ENCODE data around the gene STBD1. TPM values are rescaled to one million over a fixed set of nuclear protein-coding genes. Genes with fewer than 3 reads are reported as not detected.

Gene STBD1
- total and polyA plus RNA-seq, 7 donors: 11.7 to 59.7 (median 44.9) TPM

DNA sequence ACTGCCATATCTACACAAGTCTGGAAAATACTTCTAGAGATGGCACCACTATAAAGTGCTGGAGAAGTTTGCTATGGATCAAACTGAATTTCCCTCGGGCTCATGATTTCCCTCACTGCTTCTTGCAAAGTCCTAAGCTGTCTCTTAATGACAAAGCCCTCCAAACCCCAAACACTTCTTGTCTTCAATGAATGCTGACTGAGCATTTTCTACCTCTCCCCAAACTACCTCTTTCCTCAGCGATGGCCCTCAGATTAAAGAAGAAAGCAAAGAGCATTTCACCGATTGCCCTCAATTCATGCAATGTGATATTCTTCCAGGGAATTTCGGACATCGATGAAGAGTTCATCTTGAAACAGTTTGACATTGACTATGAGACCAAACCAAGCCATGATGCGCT is 35.3 kb upstream of the STBD1 start:
- H3K9me3 ChIP-seq: no peaks in the 10 kb centered on the region
- 92 to 93% (median 93%) methylated on average over 6 of the region's 6 CpGs for WGBS, 3 donors
- H3K4me3 ChIP-seq: no peak overlapping the region
- peaks cover 0 to 12% of the 10 kb centered on the region in 2 donors for H3K36me3 ChIP-seq (ENCODE audit: insufficient read depth in 1 of 2, low read depth in 1 of 2)
- TF ChIP-seq, protein P1, sequence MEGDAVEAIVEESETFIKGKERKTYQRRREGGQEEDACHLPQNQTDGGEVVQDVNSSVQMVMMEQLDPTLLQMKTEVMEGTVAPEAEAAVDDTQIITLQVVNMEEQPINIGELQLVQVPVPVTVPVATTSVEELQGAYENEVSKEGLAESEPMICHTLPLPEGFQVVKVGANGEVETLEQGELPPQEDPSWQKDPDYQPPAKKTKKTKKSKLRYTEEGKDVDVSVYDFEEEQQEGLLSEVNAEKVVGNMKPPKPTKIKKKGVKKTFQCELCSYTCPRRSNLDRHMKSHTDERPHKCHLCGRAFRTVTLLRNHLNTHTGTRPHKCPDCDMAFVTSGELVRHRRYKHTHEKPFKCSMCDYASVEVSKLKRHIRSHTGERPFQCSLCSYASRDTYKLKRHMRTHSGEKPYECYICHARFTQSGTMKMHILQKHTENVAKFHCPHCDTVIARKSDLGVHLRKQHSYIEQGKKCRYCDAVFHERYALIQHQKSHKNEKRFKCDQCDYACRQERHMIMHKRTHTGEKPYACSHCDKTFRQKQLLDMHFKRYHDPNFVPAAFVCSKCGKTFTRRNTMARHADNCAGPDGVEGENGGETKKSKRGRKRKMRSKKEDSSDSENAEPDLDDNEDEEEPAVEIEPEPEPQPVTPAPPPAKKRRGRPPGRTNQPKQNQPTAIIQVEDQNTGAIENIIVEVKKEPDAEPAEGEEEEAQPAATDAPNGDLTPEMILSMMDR (IDR thresholded peaks at IDR 0.05): no peak
- H3K27ac ChIP-seq: no peak overlapping the region
- no peak for ATAC-seq
- intact Hi-C loops (cut with DNase I): no loop called here
- H3K4me1 ChIP-seq: no peaks in the 10 kb centered on the region
- no peaks in the 10 kb centered on the region for H3K27me3 ChIP-seq (ENCODE audit: insufficient read depth in 3 of 3, low read length in 2 of 3)
- no peak for DNase-seq

DNA sequence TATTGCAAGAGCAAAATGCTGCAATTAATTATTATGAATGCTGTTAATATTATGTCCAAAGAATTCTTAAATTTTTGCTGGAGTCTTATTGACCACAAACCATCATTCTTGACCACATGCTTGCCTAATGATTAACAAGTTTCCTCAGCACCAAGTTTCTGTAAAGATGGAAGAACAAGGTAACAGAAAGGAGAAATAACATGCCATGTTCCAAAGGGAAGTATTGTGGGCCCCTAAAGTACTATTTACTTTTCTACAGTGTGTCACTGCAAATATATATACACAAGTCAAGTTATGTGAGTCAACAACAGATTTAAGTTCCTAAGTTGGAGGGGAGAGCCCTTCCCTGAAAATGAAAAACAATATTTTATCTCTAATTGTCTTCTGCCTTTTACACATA is 34.5 kb upstream of the STBD1 start:
- Histone ChIP-seq H3K9me3 (no peaks in the 10 kb centered on the region), H3K4me1 (no peaks in the 10 kb centered on the region), H3K4me3 (no peak overlapping the region), H3K36me3 (ENCODE audit: insufficient read depth in 1 of 2, low read depth in 1 of 2) (peaks cover 0 to 7% of the 10 kb centered on the region in 2 donors), H3K27me3 (ENCODE audit: insufficient read depth in 3 of 3, low read length in 2 of 3) (no peaks in the 10 kb centered on the region), H3K27ac (no peak overlapping the region)
- intact Hi-C loops (cut with DNase I): no loop called here
- TF ChIP-seq, protein P1 (IDR thresholded peaks at IDR 0.05): no peak
- DNase-seq: no peak
- no peak for ATAC-seq

DNA sequence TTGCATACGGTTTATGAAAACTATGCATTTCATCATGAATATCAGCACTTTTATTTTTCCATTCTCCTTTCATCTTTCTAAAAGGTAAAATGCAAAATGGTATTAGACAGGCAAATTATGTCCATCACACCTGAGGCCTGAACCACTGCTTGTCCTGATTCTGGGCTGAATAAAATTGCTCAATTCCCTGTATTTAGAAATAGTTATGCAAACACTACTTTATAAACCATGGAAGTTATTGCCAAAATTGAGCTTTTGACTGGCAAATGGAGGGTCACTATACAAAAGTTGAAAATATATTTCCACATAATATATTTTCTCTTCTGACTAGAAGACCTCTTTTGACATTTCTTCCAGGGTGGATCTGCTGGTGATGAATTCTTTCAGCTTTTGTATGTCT is 34.0 kb upstream of the STBD1 start:
- ATAC-seq: no peak
- intact Hi-C loops (cut with DNase I): no loop called here
- 46 to 94% (median 91%) methylated on average over 1 of the region's 1 CpG for WGBS, 3 donors

DNA sequence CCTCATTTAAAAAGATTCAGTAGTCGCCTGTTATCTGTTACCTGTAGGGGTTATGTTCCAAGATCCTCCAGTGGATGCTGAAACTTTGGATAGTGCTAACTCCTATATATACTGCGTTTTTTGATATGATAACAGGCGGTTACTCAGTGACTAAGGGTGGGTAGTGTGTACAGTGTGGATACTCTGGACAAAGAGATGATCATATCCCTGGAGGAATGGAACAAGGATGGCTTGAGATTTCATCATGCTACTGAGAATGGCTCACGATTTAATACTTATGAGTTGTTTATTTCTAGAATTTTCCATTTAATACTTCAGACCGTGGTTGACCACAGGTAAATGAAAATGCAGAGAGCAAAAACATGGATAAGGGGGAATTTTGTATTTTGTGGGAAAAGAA is 33.5 kb upstream of the STBD1 start:
- Histone ChIP-seq H3K4me3 (no peak overlapping the region), H3K27ac (no peak overlapping the region), H3K27me3 (ENCODE audit: insufficient read depth in 3 of 3, low read length in 2 of 3) (no peaks in the 10 kb centered on the region), H3K36me3 (ENCODE audit: insufficient read depth in 1 of 2, low read depth in 1 of 2) (peaks cover 0 to 2% of the 10 kb centered on the region in 2 donors), H3K4me1 (no peaks in the 10 kb centered on the region), H3K9me3 (no peaks in the 10 kb centered on the region)
- TF ChIP-seq, protein P1 (IDR thresholded peaks at IDR 0.05): no peak
- intact Hi-C loops (cut with DNase I): no loop called here
- no peak for ATAC-seq
- no peak for DNase-seq
- 70 to 94% (median 91%) methylated on average over 5 of the region's 5 CpGs for WGBS, 3 donors

More for the DNA sequence above, 34.0 kb upstream of the STBD1 start:
- TF ChIP-seq, protein P1 (IDR thresholded peaks at IDR 0.05): no peak
- no peak for DNase-seq
- Histone ChIP-seq H3K36me3 (ENCODE audit: insufficient read depth in 1 of 2, low read depth in 1 of 2) (peaks cover 0 to 7% of the 10 kb centered on the region in 2 donors), H3K27me3 (ENCODE audit: insufficient read depth in 3 of 3, low read length in 2 of 3) (no peaks in the 10 kb centered on the region), H3K4me3 (no peak overlapping the region), H3K9me3 (no peaks in the 10 kb centered on the region), H3K27ac (no peak overlapping the region), H3K4me1 (no peaks in the 10 kb centered on the region)

DNA sequence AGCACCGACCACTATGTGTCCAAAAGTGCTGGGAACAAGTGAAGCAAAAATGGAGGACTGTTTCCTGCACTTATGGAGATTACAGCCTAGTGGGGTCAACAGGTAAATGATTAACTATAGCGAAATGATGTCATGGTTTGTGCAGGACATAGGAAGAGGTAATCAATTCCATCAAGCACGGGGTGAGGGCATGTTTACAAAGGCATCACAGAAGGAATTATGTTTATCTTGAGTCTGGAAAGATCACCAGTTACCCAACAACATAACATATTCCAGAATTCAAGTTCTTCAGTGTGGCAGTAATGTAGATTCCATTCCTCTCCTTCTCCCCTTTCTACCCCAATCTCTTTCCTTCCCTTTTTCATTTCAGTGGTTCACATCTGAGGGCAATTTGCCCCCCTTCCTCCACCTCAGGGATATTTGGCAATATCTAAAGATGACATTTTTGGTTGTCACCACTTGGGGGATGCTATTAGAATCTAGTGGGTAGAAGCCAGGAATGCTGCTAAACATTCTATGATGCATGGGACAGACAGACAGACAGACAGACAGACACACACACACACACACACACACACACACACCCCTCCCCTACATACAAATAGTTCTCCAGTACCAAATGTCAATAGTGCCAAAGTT is 30.9 kb upstream of the STBD1 start:
- TF ChIP-seq, protein P1 (IDR thresholded peaks at IDR 0.05): no peak
- Histone ChIP-seq H3K9me3 (no peaks in the 10 kb centered on the region), H3K4me3 (no peak overlapping the region), H3K27ac (no peak overlapping the region), H3K36me3 (ENCODE audit: insufficient read depth in 1 of 2, low read depth in 1 of 2) (no peaks in the 10 kb centered on the region), H3K27me3 (ENCODE audit: insufficient read depth in 3 of 3, low read length in 2 of 3) (no peaks in the 10 kb centered on the region), H3K4me1 (peaks cover 5% of the 10 kb centered on the region)
- DNase-seq (no peak), ATAC-seq (no peak)
- intact Hi-C loops (cut with DNase I): no loop called here
- 78 to 85% (median 79%) methylated on average over 3 of the region's 3 CpGs for WGBS, 3 donors
